Stimulated activated CD8-positive, alpha-beta memory T cell treated with anti-CD3 and anti-CD28 coated beads, Interleukin-15, amount 100 ng/mL, for 1 hour (primary cell): ENCODE data around the gene ATP6V0B.

Experiments
- DNase-seq: peaks from one replicate; pipeline ENCODE4 v3.0.0-alpha.2; 2020; ENCODE audit warnings: low read depth

ATP6V0B gene

DNA sequence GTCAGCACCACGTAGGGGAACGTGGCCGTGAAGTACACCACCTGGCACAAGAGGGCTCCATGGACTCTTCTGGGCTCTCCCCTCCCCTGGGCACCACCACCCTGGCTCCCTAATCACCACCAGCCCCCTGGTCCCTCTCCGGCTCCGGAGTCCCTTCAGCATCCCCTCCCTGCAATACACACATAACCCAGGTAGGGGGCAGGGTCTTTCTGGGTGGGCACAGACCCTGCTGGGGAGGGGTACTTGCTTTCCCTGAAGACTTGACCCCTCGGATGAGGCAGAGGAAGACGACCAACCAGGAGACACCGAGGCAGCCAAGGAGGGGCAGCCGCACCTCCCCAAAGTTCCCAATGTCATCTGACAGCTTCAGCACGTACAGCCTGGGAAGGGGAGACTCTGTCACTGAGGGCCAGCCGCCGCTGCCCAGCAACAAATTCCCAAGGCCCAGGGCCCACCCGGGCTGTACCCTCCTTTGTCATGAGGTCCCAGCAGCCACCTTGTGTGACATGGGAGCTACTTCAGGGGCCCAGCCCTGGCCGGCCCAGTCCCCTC is 27.9 kb downstream of the ATP6V0B start:
- no peak for DNase-seq

- DNase-seq = no peak
Observed at GRCh38 chr1:44008259-44008658, 33.5 kb downstream of the ATP6V0B start.

GRCh38 chr1:44010935-44011471 is 36.2 kb downstream of the ATP6V0B start:
- no peak for DNase-seq

GRCh38 chr1:44012404-44012803 is 37.6 kb downstream of the ATP6V0B start:
- no peak for DNase-seq

- no peak for DNase-seq
Observed at GRCh38 chr1:44012941-44013609, 38.3 kb downstream of the ATP6V0B start.

DNA sequence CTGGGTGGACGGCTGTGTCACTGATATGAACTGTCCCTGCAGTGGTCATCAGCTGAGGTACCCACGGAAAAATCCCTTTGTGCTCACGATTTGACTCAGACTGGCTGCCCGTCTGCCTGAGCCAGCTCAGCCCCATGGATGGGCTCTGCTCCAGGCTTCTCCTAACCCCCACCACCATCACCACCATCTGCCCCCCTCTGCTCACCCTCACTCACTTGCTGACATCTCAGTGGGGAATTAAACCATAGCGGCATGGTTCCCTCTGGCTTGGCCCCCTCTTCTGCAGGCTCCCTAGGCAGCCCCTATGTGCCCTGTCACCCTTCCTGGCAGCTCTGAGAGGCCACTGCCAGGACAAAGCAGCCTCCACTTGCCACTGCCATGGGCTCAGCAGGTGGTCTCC is 39.2 kb downstream of the ATP6V0B start:
- no peak for DNase-seq

DNA sequence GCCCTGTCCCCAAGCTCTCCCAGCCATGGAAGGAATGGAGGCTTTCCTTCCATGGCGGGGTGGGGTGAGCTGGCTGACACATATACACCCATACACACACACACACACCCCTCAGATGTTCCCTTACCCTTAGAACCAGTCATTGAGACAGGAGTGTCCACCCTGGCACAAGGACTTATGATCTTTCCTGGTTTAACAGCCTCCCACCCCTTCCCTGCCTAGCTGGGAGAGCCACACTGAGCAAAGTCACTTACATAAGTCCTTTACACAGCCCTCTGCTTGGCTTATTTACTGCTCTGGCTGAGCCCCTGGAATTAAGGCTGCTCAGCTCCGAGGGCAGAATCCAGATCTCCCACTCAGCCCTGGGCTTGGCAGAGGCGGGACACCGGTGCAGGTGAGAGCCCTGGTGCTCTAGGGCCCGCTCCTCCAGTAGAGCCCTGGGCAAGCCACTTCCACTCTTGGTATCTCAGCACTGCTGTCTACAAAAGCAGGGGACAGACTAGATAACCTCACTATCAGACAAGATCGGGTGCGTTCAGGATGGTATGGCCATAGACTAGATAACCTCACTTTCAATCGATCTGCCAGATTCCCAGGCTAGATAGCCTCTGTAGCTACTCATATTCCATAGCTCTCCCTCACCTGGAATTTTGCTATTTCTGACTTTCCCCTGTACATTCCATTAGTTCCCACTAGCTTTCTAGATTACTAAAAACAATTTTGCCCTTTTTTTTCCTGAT is 39.8 kb downstream of the ATP6V0B start:
- DNase-seq = no peak

DNA sequence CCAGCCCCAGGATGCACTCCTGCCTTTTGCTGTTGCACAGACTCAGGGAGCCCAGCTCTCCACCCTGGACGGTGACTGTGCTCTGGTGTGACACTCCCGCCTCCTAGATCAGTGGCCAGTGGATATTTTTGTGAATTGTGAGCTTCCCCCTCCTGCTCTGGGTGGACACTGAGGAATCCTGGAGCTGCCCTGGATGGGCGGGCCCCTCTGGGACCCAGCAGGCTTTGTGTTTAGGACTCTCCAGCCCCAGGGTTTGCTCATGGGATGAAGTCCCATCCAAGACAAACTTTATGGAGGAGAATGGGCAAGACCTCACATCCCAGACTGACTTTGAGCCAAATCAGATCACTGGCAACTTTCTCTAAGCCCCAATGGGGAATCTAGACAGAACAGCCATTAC is 40.4 kb downstream of the ATP6V0B start:
- no peak for DNase-seq

- DNase-seq = no peak
Observed at GRCh38 chr1:44016041-44016889, 41.5 kb downstream of the ATP6V0B start.

DNA sequence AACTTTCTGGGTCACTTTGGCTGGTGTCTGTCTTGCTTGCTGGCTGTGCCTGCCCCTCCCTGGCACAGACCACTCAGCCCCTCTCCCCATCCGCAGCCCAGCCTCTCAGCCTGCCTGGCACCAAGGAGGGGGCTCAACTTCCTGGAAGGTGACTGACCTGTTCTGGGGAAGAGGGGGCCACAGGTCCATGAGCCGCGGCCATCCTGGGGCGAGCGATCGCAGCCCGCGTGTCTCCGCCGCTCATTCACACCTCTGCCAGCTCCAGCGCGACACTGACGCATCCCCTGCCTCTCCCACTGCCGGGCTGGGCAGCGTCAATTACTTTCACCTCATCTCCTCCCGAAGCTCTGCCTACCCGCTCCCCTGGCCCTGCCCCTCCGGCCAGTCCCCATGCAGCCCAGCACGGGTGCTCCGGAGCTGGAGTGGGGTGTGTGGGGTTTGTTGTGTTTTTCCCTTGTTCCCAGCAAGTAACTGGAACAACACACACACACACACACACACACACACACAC is 42.2 kb downstream of the ATP6V0B start:
- no peak for DNase-seq

DNA sequence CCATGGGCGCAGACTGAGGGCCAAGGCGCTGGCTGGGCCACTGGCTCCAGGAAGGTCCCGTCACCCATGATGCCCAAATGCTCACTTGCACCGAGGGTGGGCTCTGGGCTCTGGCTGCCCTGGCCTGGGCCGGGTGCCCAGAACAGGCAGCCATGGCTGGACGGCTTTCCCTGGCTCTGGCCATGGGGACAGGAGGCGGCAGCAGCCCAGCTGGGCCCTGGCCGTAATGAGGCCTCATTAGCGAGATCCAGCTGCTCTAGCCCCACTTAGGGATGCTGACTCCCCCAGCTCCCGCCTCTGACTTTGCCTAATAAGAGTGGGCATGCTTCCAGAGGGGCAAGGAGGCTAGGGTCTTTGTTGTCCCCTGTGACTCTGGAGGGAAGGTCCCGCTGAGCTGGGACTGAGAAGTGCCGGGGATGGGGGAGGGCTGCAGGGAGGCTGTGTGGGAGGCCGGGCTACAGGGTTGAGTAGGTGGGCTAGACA is 44.7 kb downstream of the ATP6V0B start:
- DNase-seq = no peak

GRCh38 chr1:44020464-44020863 is 45.7 kb downstream of the ATP6V0B start:
- DNase-seq = no peak

DNA sequence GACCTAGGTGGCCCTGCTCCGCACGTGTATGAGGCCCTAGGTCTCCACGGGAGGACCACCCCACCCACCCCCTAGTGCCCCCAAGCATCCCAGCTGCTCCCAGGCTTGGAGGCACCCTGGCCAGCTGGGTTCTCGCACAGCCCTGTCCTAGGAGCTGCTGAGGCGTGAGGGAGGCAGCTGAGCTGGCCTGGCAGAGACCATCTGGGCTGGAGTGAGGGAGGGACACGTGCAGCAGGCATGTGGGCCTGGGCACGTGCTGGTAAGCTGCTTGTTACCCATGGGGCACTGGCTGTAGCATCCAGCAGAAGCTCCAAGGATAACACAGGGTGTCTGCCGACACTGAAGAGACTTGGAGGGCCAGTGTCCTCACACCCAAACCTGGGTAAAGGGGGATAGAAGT is 46.4 kb downstream of the ATP6V0B start:
- DNase-seq = no peak

DNA sequence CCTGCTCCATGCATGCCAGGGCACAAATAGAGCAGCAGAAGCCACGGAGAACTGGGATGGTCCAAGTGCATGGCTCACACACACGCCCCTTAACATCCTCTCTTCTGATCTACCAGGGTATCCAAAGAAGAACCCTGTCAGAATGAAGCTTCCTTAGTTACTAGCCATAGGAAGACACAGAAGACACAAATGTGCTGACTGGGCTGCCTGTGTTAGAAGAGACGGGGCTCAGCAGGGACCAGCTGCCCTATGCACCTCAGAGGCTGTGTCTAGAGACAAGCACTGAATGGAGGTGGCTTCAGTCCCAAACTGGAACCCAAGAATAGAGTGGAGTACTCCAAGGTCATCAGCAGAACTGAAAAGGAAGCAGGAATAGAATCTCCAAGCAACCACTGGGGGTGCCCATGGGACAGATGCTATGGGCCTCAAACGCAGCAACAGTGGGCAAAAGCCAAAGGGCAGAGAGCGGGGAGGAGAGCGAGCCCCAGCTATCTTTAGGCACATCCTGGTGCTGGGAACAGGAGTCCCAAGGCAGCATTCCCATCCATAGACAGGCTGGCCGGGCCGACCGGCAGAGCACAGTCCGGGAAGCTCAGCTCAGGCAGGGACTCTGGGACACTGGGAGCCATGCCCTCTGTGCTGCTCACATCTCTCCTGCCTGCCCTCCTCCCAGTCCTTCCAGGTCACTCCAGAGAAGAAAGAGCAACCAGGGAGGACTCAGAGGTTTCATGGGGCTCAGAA is 47.0 kb downstream of the ATP6V0B start:
- no peak for DNase-seq

DNA sequence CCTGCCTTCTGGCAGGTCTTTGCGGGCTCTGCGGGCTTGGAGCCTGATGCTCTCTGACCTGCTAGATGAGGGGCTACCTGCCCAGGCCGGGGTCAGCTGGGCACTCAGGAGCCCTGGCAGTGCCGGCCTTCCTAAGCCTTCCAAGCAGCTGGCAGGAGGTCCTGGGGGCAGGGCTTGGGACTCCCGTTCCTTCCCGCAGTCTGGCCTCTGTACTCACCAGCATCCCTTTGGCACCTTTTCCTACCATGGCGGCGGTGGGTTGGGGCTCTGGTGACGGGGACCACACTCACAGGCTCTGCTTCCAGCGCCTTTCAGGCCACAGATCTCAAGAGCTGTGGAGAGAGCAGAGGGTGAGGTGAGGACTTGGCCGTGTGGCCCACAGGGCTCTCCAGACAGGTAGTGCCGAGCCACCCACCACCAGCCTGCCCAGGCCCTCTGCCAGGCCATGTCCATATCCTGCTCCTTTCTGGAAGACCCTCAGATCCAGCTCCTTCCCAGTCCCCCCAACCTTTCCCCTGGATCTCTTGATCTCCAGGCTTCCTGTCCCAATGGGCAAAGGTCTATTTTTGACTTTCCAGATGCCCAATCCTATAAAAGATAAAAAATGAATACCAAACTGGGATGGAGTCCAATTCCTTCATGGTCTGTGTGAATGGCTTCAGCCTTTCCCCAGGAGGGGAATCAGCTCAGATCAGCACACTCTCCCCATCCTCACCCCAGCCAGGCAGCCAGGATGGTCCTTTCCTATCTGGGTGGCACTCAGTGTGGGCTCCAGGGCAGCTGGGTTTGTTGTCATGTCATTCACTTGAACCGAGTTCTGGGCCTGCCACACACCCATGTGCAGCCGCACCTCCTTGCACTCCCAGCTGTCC is 49.5 kb downstream of the ATP6V0B start:
- DNase-seq = no peak

- no peak for DNase-seq
Observed at GRCh38 chr1:44024903-44025525, 50.3 kb downstream of the ATP6V0B start.

GRCh38 chr1:44025816-44026215 is 51.1 kb downstream of the ATP6V0B start:
- no peak for DNase-seq

DNA sequence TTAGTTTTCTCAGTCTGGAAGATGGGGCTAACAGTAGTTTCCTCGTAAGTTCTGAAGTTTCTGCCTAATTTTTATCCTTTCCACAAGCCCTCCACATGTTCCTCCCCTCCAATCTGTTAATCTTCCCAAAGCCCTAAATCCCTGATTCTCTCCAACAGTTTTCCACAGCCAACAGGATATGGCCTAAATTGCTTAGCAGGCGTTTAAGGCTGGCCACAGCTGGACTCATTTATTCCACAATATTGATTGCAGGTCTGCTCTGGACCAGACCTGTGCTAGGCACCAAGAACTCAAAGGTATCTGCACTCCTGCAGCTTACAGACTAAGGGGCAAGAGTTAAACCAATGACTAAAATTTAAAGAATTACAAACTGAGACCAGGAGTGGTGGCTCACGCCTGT is 52.6 kb downstream of the ATP6V0B start:
- no peak for DNase-seq
